GM23248 (cell line): ENCODE measurements around the gene ACP6. TPM values are rescaled to one million over a fixed set of nuclear protein-coding genes. Genes with fewer than 3 reads are reported as not detected.

Experiments
- DNase-seq: peaks from one replicate; pipeline ENCODE4 v3.0.0-alpha.2; 2015
- H2AFZ ChIP-seq: fragments of 200-600 bp; sonication (generic); 2 replicates; pipeline ENCODE4 v1.6.1; 2016; ENCODE audit warnings: antibody characterized with exemption
- H3F3A ChIP-seq: fragments of 200-600 bp; sonication (generic); 2 replicates; pipeline ENCODE4 v1.6.1; 2016; ENCODE audit warnings: mild to moderate bottlenecking, antibody characterized with exemption, mixed run types; ENCODE audit not compliant: insufficient read depth
- H3K27ac ChIP-seq: fragments of 200-600 bp; sonication (generic); 2 replicates; pipeline ENCODE4 v1.5.1; 2016; ENCODE audit warnings: mild to moderate bottlenecking
- H3K27me3 ChIP-seq: fragments of 200-600 bp; sonication (generic); replicated peaks from 2 replicates; pipeline ENCODE4 v1.6.1; 2016; ENCODE audit warnings: mild to moderate bottlenecking; ENCODE audit not compliant: insufficient read depth
- H3K36me3 ChIP-seq: fragments of 200-600 bp; sonication (generic); 2 replicates; pipeline ENCODE4 v1.6.1; 2016; ENCODE audit warnings: low read depth, mild to moderate bottlenecking
- H3K4me1 ChIP-seq: fragments of 200-600 bp; sonication (generic); 2 replicates; pipeline ENCODE4 v1.6.1; 2016; ENCODE audit warnings: mild to moderate bottlenecking; ENCODE audit not compliant: insufficient read depth
- H3K4me2 ChIP-seq: fragments of 200-600 bp; sonication (generic); one replicate; pipeline ENCODE4 v1.6.1; 2016; ENCODE audit warnings: mild to moderate bottlenecking; ENCODE audit not compliant: unreplicated experiment
- H3K4me3 ChIP-seq: fragments of 200-600 bp; sonication (generic); 2 replicates; pipeline ENCODE4 v1.5.1; 2016; ENCODE audit warnings: mild to moderate bottlenecking
- H3K79me2 ChIP-seq: fragments of 200-600 bp; sonication (generic); 2 replicates; pipeline ENCODE4 v1.6.1; 2016; ENCODE audit warnings: mild to moderate bottlenecking; ENCODE audit not compliant: insufficient read depth
- H3K9ac ChIP-seq: fragments of 200-600 bp; sonication (generic); 2 replicates; pipeline ENCODE4 v1.6.1; 2016; ENCODE audit warnings: mild to moderate bottlenecking
- H3K9me2 ChIP-seq: fragments of 200-600 bp; sonication (generic); 2 replicates; pipeline ENCODE4 v1.6.1; 2016; ENCODE audit warnings: mixed run types, mild to moderate bottlenecking, moderate library complexity; ENCODE audit not compliant: insufficient read depth
- H3K9me3 ChIP-seq: fragments of 200-600 bp; sonication (generic); one replicate; pipeline ENCODE4 v1.6.1; 2017; ENCODE audit warnings: low read depth
- H4K20me1 ChIP-seq: fragments of 200-600 bp; sonication (generic); 2 replicates; pipeline ENCODE4 v1.6.0; 2016; ENCODE audit not compliant: insufficient read depth
- EZH2 ChIP-seq: fragments of 200-600 bp; sonication (generic); IDR thresholded peaks from 2 replicates; pipeline ENCODE4 v1.6.1; 2018; ENCODE audit warnings: antibody characterized with exemption, mild to moderate bottlenecking; ENCODE audit not compliant: insufficient read depth, poor library complexity, severe bottlenecking
- EZH2phosphoT487 ChIP-seq: fragments of 200-600 bp; sonication (generic); IDR thresholded peaks from 2 replicates; pipeline ENCODE4 v1.6.1; 2018; ENCODE audit warnings: antibody characterized with exemption, moderate library complexity, mild to moderate bottlenecking, low read depth; ENCODE audit not compliant: insufficient read depth
- WGBS, 2 experiments: methylation state at CpG; one replicate each; pipeline ENCODE4 v1.1.6; 2015 to 2017; ENCODE audit warnings: low lambda C conversion rate in 2 of 2, low coverage in 1 of 2; ENCODE audit errors: missing lambda C conversion rate in 2 of 2; 5-methylcytosine and 5-hydroxymethylcytosine counted together
- in situ Hi-C: fragments of 300-500 bp; cut with MboI; formaldehyde crosslinking; loops from 2 replicates; pipeline ENCODE4 v1.15.0; 2020
- polyA plus RNA-seq: library from polyadenylated mRNA; unstranded; fragments of >200 nt; fragmentation: Nextera tagmentation; extraction: Ambion mirVana; gene quantifications from 2 replicates; pipeline ENCODE4 v1.2.1, GENCODE V29; 2016
- total RNA-seq: library from RNA; depleted of rRNA; stranded (reverse); fragments of >200 nt; shearing (Covaris generic); gene quantifications from 2 replicates; pipeline ENCODE4 v1.2.3, GENCODE V29; 2014

Gene ACP6
- total and polyA plus RNA-seq, 2 experiments from 2014 or later, result 9.1 to 11.0 TPM

- no peaks in the 10 kb centered on the region for H3K9me2 ChIP-seq
- no peak overlapping the region for H3K9ac ChIP-seq
- no peaks in the 10 kb centered on the region for H3K9me3 ChIP-seq
- no peaks in the 10 kb centered on the region; the same call in 1 of the 2 replicates for H3K36me3 ChIP-seq
- H3K79me2 ChIP-seq, result no peaks in the 10 kb centered on the region
- H2AFZ ChIP-seq, result no peak overlapping the region
- H3F3A ChIP-seq, result no peaks in the 10 kb centered on the region
- TF ChIP-seq EZH2 (no peak), EZH2phosphoT487 (no peak)
- H4K20me1 ChIP-seq, result no peaks in the 10 kb centered on the region
- in situ Hi-C loops, result loop anchor here (10.0 to 25.0 kb wide), 2 partner anchors 134 to 341 kb away; no protein-coding TSS in a partner anchor
- DNase-seq, result no peak
- H3K4me1 ChIP-seq, result 0 out of 2 replicates have a peak, but pooled peaks cover 8% of the 10 kb centered on the region
- H3K4me3 ChIP-seq, result no peak overlapping the region
- no peak overlapping the region for H3K27ac ChIP-seq
- WGBS, 2 experiments, result 90 to 92% methylated on average over 5 of the region's 5 CpGs
- H3K27me3 ChIP-seq, result no peaks in the 10 kb centered on the region
- no peak overlapping the region for H3K4me2 ChIP-seq
Observed at GRCh38 chr1:147628441-147628840, 41.9 kb downstream of the ACP6 start.

- no peak overlapping the region for H2AFZ ChIP-seq
- H3K27me3 ChIP-seq, result no peaks in the 10 kb centered on the region
- H3K27ac ChIP-seq, result no peak overlapping the region
- H3F3A ChIP-seq, result no peaks in the 10 kb centered on the region
- H3K4me2 ChIP-seq, result no peak overlapping the region
- 0 to 13% methylated on average over 3 of the region's 3 CpGs for WGBS, 2 experiments
- H3K9me2 ChIP-seq, result no peaks in the 10 kb centered on the region
- TF ChIP-seq EZH2 (no peak), EZH2phosphoT487 (no peak)
- H3K4me1 ChIP-seq, result 0 out of 2 replicates have a peak, but pooled peaks cover 8% of the 10 kb centered on the region
- peak; percentile 57 for DNase-seq
- no peaks in the 10 kb centered on the region for H3K9me3 ChIP-seq
- in situ Hi-C loops, result loop anchor here (10.0 to 25.0 kb wide), 2 partner anchors 133 to 340 kb away; no protein-coding TSS in a partner anchor
- no peak overlapping the region for H3K9ac ChIP-seq
- H3K79me2 ChIP-seq, result no peaks in the 10 kb centered on the region
- H3K36me3 ChIP-seq, result no peaks in the 10 kb centered on the region; the same call in 1 of the 2 replicates
- no peak overlapping the region for H3K4me3 ChIP-seq
- no peaks in the 10 kb centered on the region for H4K20me1 ChIP-seq
Observed at GRCh38 chr1:147627435-147628110, 42.8 kb downstream of the ACP6 start.

GRCh38 chr1:147626739-147627138, 43.6 kb downstream of the ACP6 start:
- Histone ChIP-seq H3K4me3 (no peak overlapping the region), H3K79me2 (no peaks in the 10 kb centered on the region), H3K27ac (no peak overlapping the region), H4K20me1 (no peaks in the 10 kb centered on the region), H3K36me3 (no peaks in the 10 kb centered on the region; the same call in 1 of the 2 replicates), H3K9ac (no peak overlapping the region), H3F3A (no peaks in the 10 kb centered on the region), H3K4me2 (no peak overlapping the region), H3K4me1 (0 out of 2 replicates have a peak, but pooled peaks cover 8% of the 10 kb centered on the region), H3K9me2 (no peaks in the 10 kb centered on the region), H2AFZ (no peak overlapping the region), H3K9me3 (no peaks in the 10 kb centered on the region), H3K27me3 (no peaks in the 10 kb centered on the region)
- in situ Hi-C loops, result loop anchor here (10.0 to 25.0 kb wide), 2 partner anchors 132 to 339 kb away; no protein-coding TSS in a partner anchor
- TF ChIP-seq EZH2 (no peak), EZH2phosphoT487 (no peak)
- no peak for DNase-seq
- 90 to 92% methylated on average over 5 of the region's 5 CpGs for WGBS, 2 experiments

- H4K20me1 ChIP-seq, result no peaks in the 10 kb centered on the region
Observed at GRCh38 chr1:147626291-147626690, 44.0 kb downstream of the ACP6 start.

More at GRCh38 chr1:147626291-147626690, 44.0 kb downstream of the ACP6 start:
- H3K27ac ChIP-seq, result no peak overlapping the region
- DNase-seq, result no peak
- no peak overlapping the region for H3K4me2 ChIP-seq
- TF ChIP-seq EZH2phosphoT487 (no peak), EZH2 (no peak)
- no peak overlapping the region for H3K4me3 ChIP-seq
- in situ Hi-C loops, result loop anchor here (10.0 to 25.0 kb wide), 2 partner anchors 131 to 339 kb away; no protein-coding TSS in a partner anchor
- H3K9me2 ChIP-seq, result no peaks in the 10 kb centered on the region
- H3K79me2 ChIP-seq, result no peaks in the 10 kb centered on the region
- no peak overlapping the region for H2AFZ ChIP-seq
- no peaks in the 10 kb centered on the region for H3K27me3 ChIP-seq
- 82 to 87% methylated on average over 2 of the region's 2 CpGs for WGBS, 2 experiments
- H3F3A ChIP-seq, result no peaks in the 10 kb centered on the region
- no peaks in the 10 kb centered on the region; the same call in 1 of the 2 replicates for H3K36me3 ChIP-seq
- no peaks in the 10 kb centered on the region for H3K9me3 ChIP-seq
- 0 out of 2 replicates have a peak, but pooled peaks cover 8% of the 10 kb centered on the region for H3K4me1 ChIP-seq
- no peak overlapping the region for H3K9ac ChIP-seq
